Measurements from ENCODE around the gene FAM131B. TPM values are rescaled to one million over a fixed set of nuclear protein-coding genes. Genes with fewer than 3 reads are reported as not detected.

Gene FAM131B
- total RNA-seq, 1 experiment from 2014 or later = not detected

- DNase-seq (ENCODE audit: low read depth) = no peak
These were observed 39.5 kb downstream of the FAM131B start for GRCh38 chr7:143322760-143323633.

DNA sequence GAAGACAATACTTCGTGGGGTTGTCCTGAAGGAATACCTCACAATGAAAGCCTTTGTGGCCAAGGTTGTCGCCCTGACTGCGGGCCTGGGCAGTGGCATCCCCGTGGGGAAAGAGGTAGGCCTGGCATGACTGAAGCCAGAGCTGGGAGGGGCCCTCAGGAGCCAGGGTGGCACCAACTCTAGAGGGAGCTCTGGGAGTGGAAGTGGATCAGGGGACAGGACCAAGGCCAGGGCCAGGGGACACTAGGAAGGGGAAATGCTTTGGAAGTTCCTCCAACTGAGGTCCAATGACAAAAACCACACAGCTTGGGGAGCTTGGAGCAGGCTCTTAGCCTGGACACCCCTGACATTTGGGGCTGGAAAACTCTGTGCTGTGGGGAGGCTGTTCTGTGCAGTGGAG lies 40.8 kb downstream of the FAM131B start:
- DNase-seq (ENCODE audit: low read depth) = no peak

DNA sequence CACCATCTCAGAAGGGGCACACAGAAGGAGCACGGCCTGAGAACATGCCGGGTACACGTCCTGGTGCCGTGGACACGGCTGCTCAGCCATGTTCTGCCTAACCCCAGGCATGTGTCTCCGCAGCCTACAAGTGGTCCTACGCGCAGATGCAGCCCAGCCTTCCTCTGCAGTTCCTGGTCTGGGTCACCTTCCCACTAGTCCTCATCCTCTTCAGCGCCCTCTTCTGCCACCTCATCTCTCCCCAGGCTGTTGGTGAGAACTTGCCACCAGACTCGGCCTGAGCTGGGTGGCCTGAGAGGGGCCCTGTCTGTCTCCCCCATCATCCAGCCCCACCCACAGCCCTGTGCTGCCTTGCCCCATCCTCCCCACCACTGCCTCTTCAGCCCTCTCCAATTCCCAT lies 41.3 kb downstream of the FAM131B start:
- DNase-seq (ENCODE audit: low read depth) = no peak

DNA sequence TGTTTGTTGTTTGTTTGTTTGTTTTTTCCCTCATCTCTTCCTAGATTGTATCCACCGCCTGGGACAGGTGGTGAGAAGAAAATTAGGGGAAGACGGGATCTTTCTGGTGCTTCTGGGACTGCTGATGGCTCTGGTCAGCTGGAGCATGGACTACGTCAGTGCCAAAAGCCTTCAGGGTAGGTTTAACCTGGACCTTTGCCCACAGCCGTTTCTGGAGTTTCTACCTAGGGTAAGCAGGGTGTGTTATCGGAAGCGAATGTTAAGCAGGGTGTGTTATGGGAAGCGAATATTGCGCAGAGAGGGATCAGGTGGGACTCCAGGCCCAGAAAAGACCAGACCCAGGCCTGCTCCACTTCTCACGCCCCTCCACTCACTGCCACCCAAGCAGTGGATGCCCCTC lies 41.9 kb downstream of the FAM131B start:
- DNase-seq (ENCODE audit: low read depth) = peak; percentile 17

GRCh38 chr7:143318661-143319060 lies 43.9 kb downstream of the FAM131B start:
- peak; percentile 5 for DNase-seq (ENCODE audit: low read depth)

DNA sequence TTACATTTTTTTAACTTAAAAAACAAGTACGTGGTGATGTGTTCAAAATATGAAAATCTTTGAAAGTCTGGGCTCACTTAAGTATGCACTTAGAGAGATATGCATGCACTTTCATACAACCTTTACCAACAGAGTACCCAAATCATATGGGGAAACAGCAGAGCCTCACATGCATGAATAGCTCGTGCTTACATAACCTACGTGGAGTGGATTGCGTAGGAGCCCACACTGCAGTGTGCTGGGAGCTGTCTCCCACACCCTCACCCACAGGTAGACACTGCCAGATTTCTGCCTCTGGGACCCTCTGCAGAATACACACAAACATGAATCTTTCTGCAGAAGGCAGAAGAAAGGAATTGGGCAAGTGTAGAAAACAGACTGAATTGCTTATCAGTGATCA lies 46.0 kb downstream of the FAM131B start:
- no peak for DNase-seq (ENCODE audit: low read depth)

GRCh38 chr7:143315776-143316175 lies 46.7 kb downstream of the FAM131B start, which contains the start of gene CLCN1:
Gene CLCN1 (plus strand): TSS chr7:143316111. CDS start chr7:143316213, 102 bp downstream.
- DNase-seq (ENCODE audit: low read depth) = no peak

DNA sequence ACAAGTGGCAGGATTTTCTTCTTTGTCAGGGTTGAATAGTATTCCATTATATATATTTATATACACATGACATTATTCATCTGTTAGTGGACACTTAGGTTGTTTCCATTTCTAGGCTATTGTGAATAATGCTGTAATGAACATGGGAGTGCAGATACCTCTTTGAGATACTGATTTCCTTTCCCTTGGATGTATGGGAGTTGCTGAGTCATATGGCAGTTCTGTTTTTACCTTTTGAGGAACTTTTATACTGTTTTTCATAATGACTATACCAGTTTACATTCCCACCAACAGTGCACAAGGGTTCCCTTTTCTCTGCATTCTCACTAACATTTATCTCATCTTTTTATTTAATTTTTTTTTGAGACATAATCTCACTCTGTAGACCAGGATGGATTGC lies 48.4 kb downstream of the FAM131B start:
- no peak for DNase-seq (ENCODE audit: low read depth)

DNA sequence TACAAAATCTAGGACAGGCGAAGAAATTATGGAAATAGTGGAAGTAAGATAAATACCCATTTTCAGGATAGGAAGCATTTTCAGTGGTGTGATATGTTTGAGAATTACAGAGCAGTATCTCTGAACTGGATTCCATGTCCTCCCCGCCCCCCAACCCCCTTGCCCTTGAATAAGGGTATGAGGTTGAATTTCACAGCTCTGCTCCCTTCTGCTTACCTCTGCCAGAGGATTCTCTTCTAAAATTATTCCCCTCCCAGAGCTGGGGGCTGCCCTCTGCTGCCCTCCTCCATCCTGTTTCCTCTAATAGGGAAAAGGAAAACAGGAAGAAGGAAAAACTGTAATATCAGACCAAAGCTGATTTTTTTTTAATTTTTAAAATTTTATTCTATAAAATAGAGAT lies 53.9 kb downstream of the FAM131B start:
- no peak for DNase-seq (ENCODE audit: low read depth)

DNA sequence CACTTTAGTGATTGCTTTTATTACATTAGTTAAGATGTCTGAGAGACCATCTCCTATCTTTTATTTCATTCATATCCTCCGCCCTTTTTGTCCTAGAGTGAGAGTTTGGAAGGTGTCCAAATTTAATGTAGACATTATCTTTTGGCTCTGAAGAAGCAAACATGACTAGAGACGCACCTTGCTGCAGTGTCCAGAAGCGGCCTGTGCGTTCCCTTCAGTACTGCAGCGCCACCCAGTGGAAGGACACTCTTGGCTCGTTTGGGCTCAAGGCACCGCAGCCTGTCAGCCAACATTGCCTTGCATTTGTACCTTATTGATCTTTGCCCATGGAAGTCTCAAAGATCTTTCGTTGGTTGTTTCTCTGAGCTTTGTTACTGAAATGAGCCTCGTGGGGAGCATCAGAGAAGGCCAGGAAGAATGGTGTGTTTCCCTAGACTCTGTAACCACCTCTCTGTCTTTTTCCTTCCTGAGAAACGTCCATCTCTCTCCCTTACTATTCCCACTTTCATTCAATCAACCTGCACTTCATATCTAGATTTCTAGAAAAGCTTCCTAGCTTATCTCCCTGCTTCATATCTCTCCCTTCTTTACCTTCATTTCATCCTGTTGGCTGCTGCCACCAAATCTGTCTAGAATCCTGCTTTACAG lies 57.0 kb downstream of the FAM131B start:
- DNase-seq (ENCODE audit: low read depth) = peak; percentile 26

DNA sequence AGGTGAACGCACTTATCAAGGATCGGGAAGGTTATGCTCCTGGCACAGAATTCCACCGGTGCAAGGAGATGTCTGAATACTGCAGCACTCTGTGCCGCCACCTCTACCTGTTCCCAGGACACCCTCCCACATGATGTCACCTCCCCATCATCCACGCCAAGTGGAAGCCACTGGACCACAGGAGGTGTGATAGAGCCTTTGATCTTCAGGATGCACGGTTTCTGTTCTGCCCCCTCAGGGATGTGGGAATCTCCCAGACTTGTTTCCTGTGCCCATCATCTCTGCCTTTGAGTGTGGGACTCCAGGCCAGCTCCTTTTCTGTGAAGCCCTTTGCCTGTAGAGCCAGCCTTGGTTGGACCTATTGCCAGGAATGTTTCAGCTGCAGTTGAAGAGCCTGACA lies 57.6 kb downstream of the FAM131B start:
- DNase-seq (ENCODE audit: low read depth) = no peak

DNA sequence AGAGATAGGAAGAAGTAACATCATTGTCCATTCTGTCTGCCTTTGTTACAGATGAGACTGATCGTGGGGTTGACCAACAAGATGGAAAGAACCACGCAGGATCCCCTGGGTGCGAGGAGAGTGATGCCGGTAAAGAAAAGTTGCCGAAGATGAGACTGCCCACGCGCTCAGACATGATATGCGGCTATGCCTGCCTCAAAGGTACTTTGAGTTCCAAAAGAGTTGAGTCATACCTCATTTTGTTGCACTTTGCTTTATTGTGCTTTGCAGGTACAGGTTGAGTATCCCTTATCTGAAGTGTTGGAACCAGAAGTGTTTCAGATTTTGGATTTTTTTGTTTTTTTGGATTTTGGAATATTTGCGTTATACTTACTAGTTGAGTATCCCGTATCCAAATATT lies 58.8 kb downstream of the FAM131B start:
- DNase-seq (ENCODE audit: low read depth) = no peak

Other genes with a start within 250 kb of the FAM131B start
- not detected in 2 replicates for gene PIP, start 230.6 kb downstream of the FAM131B start, total RNA-seq (2014; rRNA removed; shearing (Covaris generic))
- gene TAS2R39, start 179.3 kb downstream of the FAM131B start, total RNA-seq (2014; rRNA removed; shearing (Covaris generic)) = not detected in 2 replicates
- not detected in 2 replicates for gene TAS2R40, start 140.7 kb downstream of the FAM131B start, total RNA-seq (2014; rRNA removed; shearing (Covaris generic))
- gene GSTK1, start 99.3 kb downstream of the FAM131B start, total RNA-seq (2014; rRNA removed; shearing (Covaris generic)) = 96.1 and 111 TPM in 2 replicates
- gene TMEM139, start 77.8 kb downstream of the FAM131B start, total RNA-seq (2014; rRNA removed; shearing (Covaris generic)) = not detected in 2 replicates
- gene CASP2, start 74.4 kb downstream of the FAM131B start, total RNA-seq (2014; rRNA removed; shearing (Covaris generic)) = 8.8 and 15.1 TPM in 2 replicates
- not detected in 2 replicates for gene CLCN1, start 46.6 kb downstream of the FAM131B start, total RNA-seq (2014; rRNA removed; shearing (Covaris generic))
- gene ZYX, start 18.6 kb upstream of the FAM131B start, total RNA-seq (2014; rRNA removed; shearing (Covaris generic)) = 35.9 and 51.5 TPM in 2 replicates
- not detected in 2 replicates for gene EPHA1, start 46.1 kb upstream of the FAM131B start, total RNA-seq (2014; rRNA removed; shearing (Covaris generic))
- not detected in 2 replicates for gene TAS2R60, start 80.7 kb upstream of the FAM131B start, total RNA-seq (2014; rRNA removed; shearing (Covaris generic))
- gene TAS2R41, start 115.2 kb upstream of the FAM131B start, total RNA-seq (2014; rRNA removed; shearing (Covaris generic)) = not detected in 2 replicates
- gene CTAGE15, start 209.1 kb upstream of the FAM131B start, total RNA-seq (2014; rRNA removed; shearing (Covaris generic)) = 0.12 TPM in 1 of 2 replicates, not detected in the other

All from RPMI7951 (cell line).